ENCODE measurements around the gene E2F1.

The E2F1 gene

DNA sequence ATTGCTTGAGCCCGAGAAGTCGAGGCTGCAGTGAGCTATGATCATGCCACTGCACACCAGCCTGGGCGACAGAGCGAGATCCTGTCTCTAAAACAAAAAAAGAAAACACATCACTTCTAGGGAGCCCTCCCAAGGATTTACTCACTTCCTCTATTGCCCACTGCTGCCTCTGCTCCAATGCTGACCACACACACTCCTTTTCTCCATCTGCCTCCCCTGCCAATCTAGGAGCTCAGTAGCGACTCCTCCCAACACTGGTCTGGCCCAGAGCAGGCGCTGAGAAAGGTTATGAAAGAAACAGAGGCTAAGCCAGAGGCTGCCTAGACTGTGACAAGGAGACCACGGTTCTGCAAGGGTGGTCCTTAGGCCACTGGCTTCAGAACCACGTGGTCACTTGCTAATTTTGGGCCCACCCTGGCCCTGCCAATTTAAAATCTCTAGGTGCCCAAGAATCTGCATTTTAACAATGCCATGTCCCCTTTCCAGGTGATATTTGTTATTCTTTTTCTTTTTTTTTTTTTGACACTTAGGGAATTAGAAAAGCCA lies 1.3 kb upstream of the E2F1 start:
- DNase-seq: peak in 1 of 2 donors; percentile 16

DNA sequence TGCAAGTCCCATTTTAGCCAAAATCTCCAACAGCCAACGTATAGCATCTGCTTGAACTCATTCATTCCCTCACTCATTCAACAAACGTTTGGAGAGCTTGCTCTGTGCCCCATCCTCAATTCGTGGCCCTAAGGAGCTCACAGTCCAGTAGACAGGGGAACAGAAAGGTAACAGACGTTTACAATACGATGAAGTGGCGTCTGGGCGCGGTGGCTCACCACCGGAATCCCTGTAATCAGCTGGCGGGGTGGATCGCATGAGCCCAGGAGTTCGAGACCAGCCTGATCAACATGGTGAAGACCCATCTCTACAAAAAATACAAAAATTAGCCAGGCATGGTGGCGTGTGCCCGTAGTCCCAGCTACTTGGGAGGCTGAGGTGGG lies 790 bp upstream of the E2F1 start:
- DNase-seq: peak in 1 of 2 donors; percentile 16

DNA sequence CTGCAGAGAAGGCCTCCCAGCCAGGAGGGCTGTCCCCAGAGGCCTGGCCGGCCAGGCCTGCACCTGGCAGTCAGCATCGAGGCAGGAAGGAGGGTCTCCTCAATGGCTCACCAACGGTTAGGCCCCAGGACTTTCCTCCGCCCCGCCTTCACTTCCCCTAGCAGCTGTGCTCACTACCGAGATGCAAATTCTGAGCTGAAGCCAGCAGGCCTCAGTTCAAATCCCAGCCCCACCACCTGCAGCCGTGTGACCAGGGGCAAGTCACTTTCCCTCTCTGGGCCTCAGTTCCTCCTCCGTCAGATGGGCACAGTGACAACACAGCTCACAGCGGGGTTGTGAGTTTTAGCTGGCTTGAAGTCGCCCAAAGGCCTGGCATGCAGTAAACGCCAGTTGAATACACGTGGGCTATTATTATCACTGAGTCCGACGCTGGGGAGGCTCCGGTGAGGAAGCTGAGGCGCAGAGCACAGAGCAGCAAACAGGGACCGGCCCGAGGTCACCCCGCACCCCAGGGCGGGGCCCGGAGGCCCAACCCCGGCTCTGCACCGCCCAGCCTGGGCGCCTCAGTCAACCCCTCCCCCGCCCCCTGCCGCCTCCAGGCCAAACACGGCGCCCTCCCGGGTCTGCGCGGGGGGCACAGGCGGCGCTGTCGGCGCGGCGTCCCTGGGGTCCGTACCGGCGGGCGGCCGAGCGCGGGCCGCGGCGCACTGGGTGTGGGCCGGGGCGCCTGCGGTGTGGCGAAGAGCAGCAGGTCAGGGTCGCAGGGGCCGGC lies 671 bp downstream of the E2F1 start:
- DNase-seq: peak; percentile 67 to 81

DNA sequence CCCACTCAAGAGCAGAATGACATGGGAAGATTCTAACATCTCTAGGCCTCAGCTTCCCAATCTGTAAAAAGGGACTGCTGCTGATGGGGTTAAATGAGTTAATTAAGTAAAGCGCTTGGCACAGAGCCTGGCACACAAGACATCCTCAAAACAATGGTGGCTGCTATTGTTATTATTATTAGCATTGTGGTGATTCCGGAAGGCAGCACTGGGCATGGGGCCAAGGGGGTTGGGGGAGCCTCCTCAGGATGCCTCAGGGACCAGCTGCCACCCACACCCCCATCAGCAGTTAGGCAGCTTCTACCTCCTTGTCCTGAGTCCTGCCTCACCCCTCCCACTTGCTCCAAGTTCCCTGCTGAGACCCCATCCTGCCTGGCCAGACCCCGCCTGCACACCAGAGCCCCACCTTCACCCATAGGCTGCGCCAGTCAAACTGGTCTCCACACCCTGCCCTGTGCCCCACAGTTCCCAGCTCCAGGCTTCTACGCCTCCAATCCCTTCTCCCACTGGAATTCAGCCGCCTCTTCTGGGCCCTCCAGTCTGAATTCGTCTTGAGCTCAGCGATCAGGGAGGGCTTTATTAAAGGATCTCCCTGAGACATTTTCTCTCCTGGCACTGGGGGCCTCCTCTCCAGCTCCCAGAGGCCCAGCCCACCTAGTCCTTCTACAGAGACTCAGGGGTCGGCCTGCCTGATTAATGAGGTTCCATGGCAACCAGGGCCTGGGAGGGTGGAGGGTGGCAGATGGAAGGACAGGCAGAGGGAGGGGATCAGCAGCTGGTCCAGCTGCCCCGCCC lies 1.5 kb downstream of the E2F1 start:
- DNase-seq: no peak

DNA sequence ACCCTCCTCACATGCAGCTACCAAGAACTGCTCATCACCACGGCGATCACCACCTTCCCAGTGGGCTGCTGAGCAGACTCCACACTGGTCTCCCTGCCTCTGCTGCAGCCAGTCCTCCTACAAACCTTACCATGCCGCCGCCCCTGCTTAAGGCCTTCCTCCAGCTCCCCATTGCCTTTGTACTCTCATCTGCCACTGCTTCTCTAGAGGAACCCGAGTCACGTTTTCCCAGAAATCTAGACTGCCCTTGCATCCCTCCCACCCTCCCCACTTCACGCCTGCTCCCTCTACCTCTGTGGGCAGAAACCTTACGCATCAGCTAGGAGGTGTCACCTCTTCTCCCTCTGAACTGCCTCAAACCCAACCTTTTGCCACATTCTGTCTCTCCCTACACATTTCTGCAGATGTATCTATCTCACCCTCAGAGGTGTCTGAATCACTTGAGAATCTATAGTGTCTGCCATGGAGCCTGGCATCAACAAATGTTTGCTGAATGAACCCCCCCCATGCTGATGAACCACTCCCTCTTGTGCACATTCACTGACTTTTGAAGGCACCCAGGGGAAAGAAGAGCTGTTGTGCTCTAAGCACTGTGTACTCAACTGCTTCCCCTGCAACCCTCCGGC lies 4.3 kb downstream of the E2F1 start:
- no peak for DNase-seq

DNA sequence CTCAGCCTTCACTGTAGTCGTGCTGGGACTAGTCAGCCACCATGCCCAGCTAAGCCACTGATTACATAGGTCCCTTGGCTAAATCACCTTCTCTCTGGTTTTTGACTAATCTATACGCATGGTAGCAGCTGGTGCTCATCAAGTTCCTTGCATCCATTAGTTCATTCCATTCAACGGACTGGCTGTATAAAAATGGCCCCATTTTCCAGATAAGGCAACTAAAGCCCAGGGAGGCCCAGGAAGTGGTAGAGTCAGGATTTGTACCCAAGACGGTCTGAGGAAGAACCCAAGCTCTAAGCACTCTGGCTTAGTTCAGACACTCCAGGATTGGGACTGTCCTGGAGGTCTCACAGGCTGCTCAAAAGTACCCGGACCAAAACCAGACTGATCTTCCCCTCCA lies 4.9 kb downstream of the E2F1 start:
- no peak for DNase-seq

DNA sequence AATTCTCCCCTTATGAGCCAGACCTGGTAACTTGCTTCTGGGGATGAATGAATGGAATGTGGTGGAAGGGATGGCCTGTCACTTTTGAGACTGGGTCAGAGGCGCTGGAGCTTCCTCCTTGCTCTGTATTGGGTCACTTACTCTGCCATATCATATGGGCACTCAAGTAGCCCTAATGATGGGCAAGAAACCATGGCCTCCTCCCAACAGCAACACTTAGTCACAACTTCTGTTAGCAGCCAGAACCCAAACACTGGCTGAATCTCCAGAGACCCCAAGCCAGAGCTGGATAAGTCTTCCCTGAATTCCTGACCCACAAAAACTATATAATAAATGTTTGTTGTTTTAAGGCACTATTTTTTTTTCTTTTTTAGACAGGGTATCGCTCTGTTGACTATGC lies 5.5 kb downstream of the E2F1 start:
- no peak for DNase-seq

DNA sequence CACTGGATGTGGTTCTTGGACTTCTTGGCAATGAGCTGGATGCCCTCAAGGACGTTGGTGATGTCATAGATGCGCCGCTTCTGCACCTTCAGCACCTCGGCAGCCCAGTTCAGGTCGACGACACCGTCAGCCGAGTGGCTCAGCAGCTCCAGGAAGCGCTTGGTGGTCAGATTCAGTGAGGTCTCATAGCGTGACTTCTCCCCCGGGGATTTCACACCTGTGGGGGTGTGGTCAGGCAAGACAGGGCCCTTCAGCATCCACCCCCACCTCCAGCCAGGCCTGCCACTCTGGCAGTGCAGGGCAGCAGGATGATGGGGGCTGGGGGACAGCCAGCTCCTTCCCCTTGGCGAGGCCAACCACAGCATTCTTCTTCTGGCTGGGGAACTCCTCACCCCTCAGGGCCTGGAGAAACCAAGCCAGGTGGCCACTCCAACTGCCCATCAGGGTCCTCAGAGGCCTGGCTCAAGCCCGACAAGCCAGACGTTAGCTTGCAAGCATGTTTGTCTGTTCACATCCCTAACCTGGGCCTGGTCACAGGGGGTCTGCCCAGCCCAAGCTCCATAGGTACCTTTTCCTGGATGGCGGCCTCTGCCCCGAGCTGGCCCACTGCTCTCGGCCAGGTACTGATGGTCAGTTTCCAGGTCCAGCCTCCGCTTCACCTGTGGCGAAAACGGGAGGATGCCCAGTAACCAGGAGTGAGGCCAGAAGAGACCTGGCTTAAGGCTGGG lies 6.3 kb downstream of the E2F1 start:
- DNase-seq: peak in 1 of 2 donors; percentile 34

DNA sequence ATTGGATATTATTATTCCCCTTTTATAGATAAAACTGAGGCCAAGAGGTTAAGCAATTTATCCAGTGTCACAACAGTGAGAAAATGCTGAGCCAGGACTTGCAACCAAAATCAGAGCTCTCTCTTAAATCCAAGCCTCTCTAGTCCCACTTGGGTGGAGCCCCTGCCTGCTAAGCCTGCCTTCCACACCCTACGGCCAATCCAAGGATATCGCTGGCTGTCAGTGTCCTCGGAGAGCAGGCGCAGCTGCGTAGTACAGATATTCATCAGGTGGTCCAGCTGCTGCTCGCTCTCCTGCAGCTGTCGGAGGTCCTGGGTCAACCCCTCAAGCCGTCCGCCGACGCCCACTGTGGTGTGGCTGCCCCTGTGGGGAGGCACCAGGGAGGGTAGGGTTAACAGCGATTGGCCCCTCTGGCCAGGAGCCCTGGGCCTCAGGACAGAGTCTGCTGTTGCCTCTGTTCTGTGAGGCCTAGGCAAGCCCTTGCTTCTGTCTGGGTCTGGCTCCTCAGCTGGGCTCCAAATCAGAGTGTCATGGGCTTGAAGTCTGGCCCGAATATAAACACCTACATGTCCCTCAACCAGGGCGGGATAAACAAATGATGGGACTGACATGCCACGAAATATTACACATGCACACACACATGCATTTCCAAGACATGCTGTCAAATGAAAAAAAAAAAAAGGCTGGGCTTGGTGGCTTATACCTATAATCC lies 8.0 kb downstream of the E2F1 start:
- no peak for DNase-seq

DNA sequence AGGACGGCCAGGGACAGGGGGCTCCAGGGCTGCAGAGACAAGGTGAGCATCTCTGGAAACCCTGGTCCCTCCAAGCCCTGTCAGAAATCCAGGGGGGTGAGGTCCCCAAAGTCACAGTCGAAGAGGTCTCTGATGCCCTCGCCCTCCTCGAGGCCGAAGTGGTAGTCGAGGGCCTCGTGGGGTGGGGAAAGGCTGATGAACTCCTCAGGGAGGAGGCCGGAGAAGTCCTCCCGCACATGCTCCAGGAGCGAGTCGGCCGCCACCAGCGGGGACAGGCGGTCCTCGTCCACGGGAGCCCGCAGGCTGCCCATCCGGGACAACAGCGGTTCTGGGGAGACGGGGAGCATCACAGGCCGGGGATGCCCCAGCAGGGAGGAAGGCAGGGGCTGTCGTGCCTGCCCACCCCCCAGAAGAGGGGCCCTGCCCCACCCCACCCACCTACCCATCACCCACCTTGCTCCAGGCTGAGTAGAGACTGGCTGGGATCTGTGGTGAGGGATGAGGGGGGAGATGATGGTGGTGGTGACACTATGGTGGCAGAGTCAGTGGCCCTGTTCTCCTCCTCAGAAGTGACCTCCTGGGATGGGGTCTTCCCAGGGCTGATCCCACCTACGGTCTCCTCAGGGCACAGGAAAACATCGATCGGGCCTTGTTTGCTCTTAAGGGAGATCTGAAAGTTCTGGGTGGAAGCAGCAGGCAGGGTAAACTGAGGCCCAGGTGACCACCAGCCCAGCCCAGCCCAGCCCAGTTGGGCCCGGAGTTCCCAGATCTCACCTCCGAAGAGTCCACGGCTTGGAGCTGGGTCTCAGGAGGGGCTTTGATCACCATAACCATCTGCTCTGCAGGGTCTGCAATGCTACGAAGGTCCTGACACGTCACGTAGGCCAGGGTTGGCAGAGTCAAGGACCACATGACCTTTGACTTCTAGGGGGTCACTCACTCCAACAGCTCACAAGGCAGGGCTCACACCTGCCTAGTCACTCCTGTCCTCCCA lies 9.2 kb downstream of the E2F1 start:
- no peak for DNase-seq

DNA sequence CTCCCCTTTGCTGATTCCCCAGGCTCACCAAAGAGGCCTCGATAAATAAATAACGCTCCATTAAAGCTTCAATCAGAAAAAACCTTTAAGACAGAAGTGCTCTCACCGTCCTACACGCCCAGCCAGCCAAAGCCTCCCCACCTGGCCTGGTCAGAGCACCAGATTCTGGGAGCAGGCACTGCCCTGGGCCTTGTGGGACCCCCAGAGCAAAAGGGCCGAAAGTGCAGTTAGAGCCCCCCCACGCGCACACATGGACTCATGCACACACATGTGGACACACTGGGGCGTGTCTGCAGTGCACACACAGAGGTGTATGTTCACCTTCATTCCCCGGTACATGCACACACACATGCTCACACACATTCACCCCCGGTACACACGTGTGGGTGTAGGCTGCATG lies 10.1 kb downstream of the E2F1 start:
- no peak for DNase-seq

DNA sequence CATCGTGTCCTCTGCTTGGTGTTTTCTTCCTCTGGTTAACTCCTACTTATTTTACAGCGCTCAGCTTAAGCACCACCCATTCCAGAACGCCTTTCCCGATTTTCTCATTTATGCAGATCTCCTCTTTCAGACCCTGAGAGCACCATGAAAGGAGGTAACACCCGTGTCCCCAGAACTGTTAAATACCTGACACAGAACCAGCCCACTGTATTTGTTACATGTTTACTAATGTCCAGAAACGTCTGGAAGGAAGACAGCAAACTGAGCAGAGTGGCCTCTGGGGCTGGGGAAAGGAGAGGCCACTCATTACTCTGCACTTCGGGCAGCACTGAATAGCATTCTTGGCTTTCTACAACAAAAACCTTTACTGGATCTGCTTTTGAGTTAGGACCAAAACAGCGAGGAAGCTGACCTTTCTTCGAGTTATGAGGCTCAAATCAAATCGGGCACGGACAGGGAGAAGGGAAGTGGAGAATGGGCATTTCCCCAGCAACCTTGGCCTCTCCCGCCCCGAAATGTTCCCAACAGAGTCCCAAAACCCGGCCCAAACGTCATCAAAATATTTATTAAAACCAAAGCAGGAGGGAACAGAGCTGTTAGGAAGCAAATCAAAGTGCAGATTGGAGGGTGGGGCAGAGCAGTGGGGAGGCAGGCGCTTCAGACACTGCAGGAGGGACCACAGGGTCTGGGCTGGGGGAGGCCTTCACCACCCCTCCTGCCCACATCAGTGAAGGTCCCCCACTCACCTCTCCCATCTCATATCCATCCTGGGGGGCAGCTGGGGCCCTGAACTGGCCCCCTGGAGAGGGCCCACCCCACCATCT lies 10.8 kb downstream of the E2F1 start:
- DNase-seq: no peak

DNA sequence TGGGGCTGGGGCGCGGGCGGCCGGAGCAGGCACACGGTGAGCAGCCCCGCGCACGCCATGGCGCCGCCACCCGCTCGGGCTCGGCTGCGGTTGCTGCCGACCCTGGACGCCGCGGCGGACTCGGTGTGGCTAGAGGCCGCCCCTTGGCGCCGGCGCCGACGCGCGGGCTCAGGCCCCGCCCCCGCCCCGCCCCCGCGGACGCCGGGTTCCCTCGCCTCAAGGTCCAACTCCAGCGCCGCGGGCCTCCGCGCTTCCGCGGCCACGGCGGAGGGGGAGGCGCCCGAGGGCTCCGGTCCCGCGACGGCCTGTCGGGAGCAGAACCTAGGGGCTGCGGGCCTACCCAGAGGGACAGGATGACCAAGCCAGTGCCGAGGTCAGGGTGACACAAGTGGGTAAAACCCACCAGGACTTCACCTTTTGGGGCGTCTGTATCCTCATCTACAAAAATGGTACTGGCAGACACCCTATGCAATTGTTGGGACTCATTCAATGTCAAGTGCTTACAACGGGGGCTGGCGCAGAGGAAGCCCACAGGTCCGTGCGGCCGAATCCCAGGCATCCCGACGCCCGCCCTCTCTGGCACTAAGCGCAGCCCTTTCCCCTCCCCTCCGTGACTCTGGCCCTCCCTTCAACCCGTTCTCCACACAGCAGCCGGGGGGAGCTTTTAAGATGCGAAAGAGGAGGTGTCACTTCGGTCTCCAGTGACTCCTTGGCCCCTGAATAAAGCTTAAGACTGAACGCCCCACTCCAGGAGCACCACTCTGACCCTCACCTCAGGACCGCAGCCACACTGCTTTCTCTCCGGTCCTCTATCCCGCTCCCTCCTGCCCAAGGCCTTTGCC lies 11.7 kb downstream of the E2F1 start, which contains the start of gene NECAB3:
TSS of gene NECAB3 (minus strand) at position 135 of the 842 bp plus-strand sequence. CDS start at position 59, 76 bp downstream.
- peak; percentile 68 to 78 for DNase-seq

DNA sequence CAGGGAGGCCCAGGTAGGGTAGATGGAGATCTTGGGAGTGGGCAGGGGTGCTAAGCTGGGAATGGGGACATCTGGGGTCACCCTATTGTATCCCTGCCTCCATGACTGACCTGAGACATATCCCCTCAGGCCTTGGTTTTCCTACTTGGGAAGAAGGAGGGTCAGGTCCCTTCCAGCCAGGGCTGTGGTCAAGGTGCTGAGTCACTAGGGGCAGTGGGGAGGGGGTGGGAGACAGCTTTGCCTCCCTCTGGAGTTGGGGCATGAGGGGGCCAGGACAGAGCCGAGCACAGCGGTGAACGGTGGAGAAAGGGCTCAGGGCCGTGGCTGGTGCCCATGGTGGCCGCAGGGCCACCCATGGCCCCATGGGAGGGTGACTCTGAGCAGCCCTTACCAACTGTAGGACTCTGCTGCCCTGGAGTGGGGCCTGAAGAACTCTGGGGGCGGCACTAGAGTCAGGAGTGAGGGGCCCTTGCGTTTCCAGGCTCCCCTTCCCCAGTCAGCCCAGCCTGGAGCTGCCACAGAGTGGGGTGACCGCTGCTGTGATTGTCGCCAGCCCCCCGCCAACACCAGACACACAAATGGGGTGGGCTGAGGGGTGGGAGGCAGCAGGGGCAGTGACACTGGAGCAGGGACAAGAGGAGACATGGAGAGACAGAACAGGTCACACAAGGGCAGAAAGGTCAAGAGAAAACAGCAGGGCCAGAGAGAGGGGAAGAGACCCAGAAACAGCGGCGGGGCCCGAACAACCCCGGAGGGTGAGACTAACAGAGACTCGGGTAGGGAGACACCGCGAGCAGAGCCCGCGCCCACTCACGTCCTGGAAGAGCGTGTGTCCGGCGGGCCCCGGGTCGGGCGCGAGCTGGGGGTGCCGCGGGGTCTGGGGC lies 12.5 kb downstream of the E2F1 start:
- DNase-seq: no peak

DNA sequence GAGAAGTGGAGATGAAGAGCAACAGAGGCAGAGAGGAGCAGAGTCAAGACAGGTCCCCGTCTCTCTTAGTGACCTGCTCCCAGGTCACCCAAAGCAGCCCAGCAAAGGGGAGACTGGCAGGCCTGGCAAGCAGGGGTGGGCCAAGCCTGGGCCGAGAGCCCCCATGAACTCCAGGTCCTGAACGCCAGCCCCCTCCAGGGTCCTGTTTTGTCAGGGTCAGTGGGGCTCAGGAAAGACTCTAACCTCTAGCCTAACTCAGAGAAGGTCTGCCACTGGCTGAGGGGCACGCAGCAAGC lies 13.1 kb downstream of the E2F1 start:
- DNase-seq: no peak

DNA sequence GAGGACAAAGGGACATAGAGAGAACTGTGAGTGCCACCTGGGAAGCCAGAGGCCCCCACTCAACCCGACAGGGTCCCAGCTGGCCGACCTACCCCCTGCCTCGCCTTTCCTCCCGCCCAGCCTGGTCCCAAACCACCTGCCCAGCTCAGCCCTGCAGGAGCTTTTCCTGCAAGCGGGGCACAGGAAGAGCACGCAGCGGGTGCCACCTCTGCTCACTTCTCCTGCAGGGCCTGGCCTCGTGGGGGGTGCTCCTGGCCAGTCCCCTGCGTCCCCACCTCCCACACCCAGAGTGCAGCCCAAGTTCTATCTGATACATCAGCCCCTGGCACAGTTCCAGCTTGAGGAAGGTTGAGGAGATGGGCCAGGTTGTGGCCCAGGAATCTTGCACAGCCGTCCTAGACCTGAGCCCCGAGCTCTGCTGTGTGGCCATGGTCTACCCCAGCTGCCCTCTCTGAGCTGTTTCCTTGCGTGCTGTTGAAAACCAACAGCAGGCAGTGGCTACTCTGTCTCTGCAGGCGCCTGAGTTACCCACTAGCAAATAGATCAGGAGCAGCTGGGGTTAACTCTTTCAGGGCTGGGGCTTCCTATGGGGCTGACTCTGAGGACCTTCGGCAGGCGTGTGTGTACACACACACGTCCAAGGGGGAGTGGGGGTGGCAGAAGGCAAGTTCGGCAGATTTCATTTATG lies 13.6 kb downstream of the E2F1 start:
- no peak for DNase-seq

DNA sequence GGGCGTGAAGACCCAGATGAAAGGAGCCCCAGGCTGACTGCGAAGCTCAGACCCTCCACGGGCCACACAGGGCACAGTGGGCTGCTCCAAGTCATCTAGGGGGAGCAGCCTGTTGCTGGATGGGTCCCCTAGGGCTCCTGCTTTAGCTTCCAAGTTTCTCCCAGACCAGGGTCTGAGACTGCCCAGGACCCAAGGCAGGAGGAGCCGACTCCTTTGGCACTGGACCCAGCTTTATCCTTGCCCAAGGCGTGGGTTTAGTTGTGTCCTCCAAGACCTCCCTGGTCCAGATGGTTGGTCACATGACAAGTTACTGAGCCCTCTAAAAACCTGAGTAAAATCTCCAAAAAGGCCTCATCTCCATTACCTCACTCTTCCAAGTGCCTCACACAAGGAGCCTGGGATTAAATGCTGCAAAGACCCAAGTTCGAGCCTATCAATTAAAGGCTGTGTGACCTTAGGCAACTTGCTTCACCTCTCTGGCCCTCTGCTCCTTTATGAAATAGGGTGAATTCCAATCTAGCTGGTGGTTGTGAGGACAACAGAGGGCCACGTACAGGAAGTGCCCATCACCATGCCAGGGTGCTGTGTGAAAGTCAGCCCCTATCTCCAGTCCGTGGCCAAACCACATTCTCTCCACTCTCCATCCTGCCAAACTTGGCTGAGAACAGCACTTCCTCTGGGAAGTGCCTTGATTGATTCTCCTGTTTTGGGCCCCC lies 14.5 kb downstream of the E2F1 start:
- no peak for DNase-seq
